ENCODE data around the gene RAP1GAP2. TPM values are rescaled to one million over a fixed set of nuclear protein-coding genes. Genes with fewer than 3 reads are reported as not detected.

The RAP1GAP2 gene
- total RNA-seq, 2 experiments from 2014 or later = 11.3 to 28.2 TPM

- no TSS peak for BruUV-seq (replicated peaks)
- ChIA-PET POLR2A (interaction anchor here (0.6 to 0.7 kb wide), 3 partner anchors 78 to 556 kb away, joined by 3 to 7 read pairs (median 5); no protein-coding TSS in a partner anchor), CTCF (ENCODE audit: unreplicated experiment) (interaction anchor here (0.6 to 2.5 kb wide), 3 partner anchors 154 to 722 kb away, joined by 5 to 19 read pairs (median 9); no protein-coding TSS in a partner anchor)
- Histone ChIP-seq H4K20me1 (ENCODE audit: insufficient read depth, low read length) (no peaks in the 10 kb centered on the region), H3K4me3 (ENCODE audit: low read depth, low read length, poor library complexity, severe bottlenecking) (peak overlapping the region; percentile 75), H3K27ac (ENCODE audit: low read depth, low read length, poor library complexity, severe bottlenecking) (peak overlapping the region; percentile 80), H3K4me2 (ENCODE audit: low read length) (peak overlapping the region; percentile 66), H3K9me3 (ENCODE audit: low read length) (no peaks in the 10 kb centered on the region), H3K36me3 (ENCODE audit: insufficient read depth, low read length) (no peaks in the 10 kb centered on the region), H2AFZ (ENCODE audit: low read length) (no peak overlapping the region), H3K79me2 (ENCODE audit: insufficient read depth, low read depth, low read length) (peaks cover 18% of the 10 kb centered on the region; the same call in 1 of the 2 replicates), H3K4me1 (ENCODE audit: insufficient read depth, low read length, poor library complexity, severe bottlenecking) (peaks cover 74% of the 10 kb centered on the region), H3K9me2 (ENCODE audit: insufficient read depth, low read length) (no peaks in the 10 kb centered on the region)
- peak; percentile 72 for DNase-seq (ENCODE audit: low spot score)
- intact Hi-C loops (cut with micrococcal nuclease; ENCODE audit: unreplicated experiment) = loop anchor here (1.0 kb wide), 1 partner anchor 151 kb away; no protein-coding TSS in a partner anchor
- TF ChIP-seq EZH2phosphoT487 (IDR thresholded peaks at IDR 0.05; ENCODE audit: borderline replicate concordance, low read depth, low read length) = no peak
- TF ChIP-seq CTCF (conservative IDR thresholded peaks at IDR 0.05; ENCODE audit: low read length) = no peak
Observed at GRCh38 chr17:2852221-2852620, 56.0 kb downstream of the RAP1GAP2 start.

- Histone ChIP-seq H3K9me2 (ENCODE audit: insufficient read depth, low read length) (no peaks in the 10 kb centered on the region), H3K9me3 (ENCODE audit: low read length) (no peaks in the 10 kb centered on the region), H3K4me2 (ENCODE audit: low read length) (peak overlapping the region; percentile 66), H3K4me1 (ENCODE audit: insufficient read depth, low read length, poor library complexity, severe bottlenecking) (peaks cover 69% of the 10 kb centered on the region), H2AFZ (ENCODE audit: low read length) (peak overlapping the region; percentile 88), H4K20me1 (ENCODE audit: insufficient read depth, low read length) (no peaks in the 10 kb centered on the region), H3K4me3 (ENCODE audit: low read depth, low read length, poor library complexity, severe bottlenecking) (peak overlapping the region; percentile 75), H3K79me2 (ENCODE audit: insufficient read depth, low read depth, low read length) (peaks cover 18% of the 10 kb centered on the region; the same call in 1 of the 2 replicates), H3K27ac (ENCODE audit: low read depth, low read length, poor library complexity, severe bottlenecking) (peak overlapping the region; percentile 80), H3K36me3 (ENCODE audit: insufficient read depth, low read length) (no peaks in the 10 kb centered on the region)
- CTCF ChIA-PET (ENCODE audit: unreplicated experiment) = interaction anchor here (0.6 to 2.5 kb wide), 2 partner anchors 160 to 721 kb away, joined by 9 to 19 read pairs; no protein-coding TSS in a partner anchor
- no peak for DNase-seq (ENCODE audit: low spot score)
- intact Hi-C loops (cut with micrococcal nuclease; ENCODE audit: unreplicated experiment) = loop anchor here (1.0 kb wide), 1 partner anchor 150 kb away; no protein-coding TSS in a partner anchor
- POLR2A ChIA-PET = interaction anchor here (0.6 kb wide), 1 partner anchor 556 kb away, joined by 5 read pairs; no protein-coding TSS in a partner anchor
- no peak for TF ChIP-seq EZH2phosphoT487 (IDR thresholded peaks at IDR 0.05; ENCODE audit: borderline replicate concordance, low read depth, low read length)
- TF ChIP-seq CTCF (conservative IDR thresholded peaks at IDR 0.05; ENCODE audit: low read length) = no peak
- no TSS peak for BruUV-seq (replicated peaks)
Observed at GRCh38 chr17:2852729-2853282, 56.6 kb downstream of the RAP1GAP2 start.
